HG02571 (cell line): ENCODE data around the gene ZC3H10.

ENCODE experiments used
- ATAC-seq: cut with Tn5 transposase; IDR thresholded peaks from one replicate; pipeline ENCODE4 v1.9.1; 2021; ENCODE audit warnings: mild to moderate bottlenecking, moderate library complexity; ENCODE audit not compliant: unreplicated experiment

Gene ZC3H10

GRCh38 chr12:56169229-56169759 lies 51.2 kb downstream of the ZC3H10 start:
- no peak for ATAC-seq

GRCh38 chr12:56172839-56173238 lies 54.8 kb downstream of the ZC3H10 start:
- ATAC-seq, result no peak
